ENCODE data around the gene ARHGEF4. TPM values are rescaled to one million over a fixed set of nuclear protein-coding genes. Genes with fewer than 3 reads are reported as not detected.

The ARHGEF4 gene
- total and polyA plus RNA-seq, 2 donors from 2014 or later: 0.90 to 0.94 TPM

DNA sequence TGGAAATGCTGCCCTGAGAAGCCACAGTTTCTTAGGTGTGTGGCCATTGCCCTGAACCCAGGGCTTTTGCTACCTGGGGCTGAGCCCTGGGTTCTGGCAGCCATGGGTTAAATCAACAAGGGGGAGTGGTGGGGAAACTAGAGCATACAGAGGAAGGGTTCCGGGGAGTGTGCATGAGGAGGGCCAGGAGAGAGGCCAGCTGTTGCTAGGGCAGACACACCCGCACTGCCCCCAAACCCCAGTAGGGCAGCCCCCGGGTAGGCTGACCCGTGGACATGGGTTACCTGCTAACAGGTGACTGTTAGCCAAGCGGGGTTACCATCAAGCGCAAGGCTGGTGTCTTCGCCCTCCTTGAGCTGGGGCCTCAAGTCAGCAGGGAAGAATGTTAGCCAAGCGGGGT lies 14.8 kb upstream of the ARHGEF4 start:
- Histone ChIP-seq H3K4me3 (ENCODE audit: low read length in 3 of 3) (no peak overlapping the region), H3K36me3 (ENCODE audit: control insufficient read depth in 2 of 3, insufficient read depth in 3 of 3, low read length in 3 of 3) (no peaks in the 10 kb centered on the region), H3K9me3 (ENCODE audit: control insufficient read depth in 2 of 3, insufficient read depth in 1 of 3, low read length in 3 of 3) (no peaks in the 10 kb centered on the region), H3K4me1 (ENCODE audit: control insufficient read depth in 2 of 3, insufficient read depth in 2 of 3, low read depth in 1 of 3, low read length in 3 of 3) (no peaks in the 10 kb centered on the region), H3K27me3 (ENCODE audit: control insufficient read depth, insufficient read depth, low read length) (no peaks in the 10 kb centered on the region), H3K27ac (ENCODE audit: low read depth in 2 of 2, low read length in 2 of 2) (no peak overlapping the region), H3K9ac (ENCODE audit: low read length in 3 of 3) (no peak overlapping the region)
- DNase-seq (no peak), FAIRE-seq (no peak)
- intact Hi-C loops (cut with DNase I): no loop called here
- TF ChIP-seq, protein P1, sequence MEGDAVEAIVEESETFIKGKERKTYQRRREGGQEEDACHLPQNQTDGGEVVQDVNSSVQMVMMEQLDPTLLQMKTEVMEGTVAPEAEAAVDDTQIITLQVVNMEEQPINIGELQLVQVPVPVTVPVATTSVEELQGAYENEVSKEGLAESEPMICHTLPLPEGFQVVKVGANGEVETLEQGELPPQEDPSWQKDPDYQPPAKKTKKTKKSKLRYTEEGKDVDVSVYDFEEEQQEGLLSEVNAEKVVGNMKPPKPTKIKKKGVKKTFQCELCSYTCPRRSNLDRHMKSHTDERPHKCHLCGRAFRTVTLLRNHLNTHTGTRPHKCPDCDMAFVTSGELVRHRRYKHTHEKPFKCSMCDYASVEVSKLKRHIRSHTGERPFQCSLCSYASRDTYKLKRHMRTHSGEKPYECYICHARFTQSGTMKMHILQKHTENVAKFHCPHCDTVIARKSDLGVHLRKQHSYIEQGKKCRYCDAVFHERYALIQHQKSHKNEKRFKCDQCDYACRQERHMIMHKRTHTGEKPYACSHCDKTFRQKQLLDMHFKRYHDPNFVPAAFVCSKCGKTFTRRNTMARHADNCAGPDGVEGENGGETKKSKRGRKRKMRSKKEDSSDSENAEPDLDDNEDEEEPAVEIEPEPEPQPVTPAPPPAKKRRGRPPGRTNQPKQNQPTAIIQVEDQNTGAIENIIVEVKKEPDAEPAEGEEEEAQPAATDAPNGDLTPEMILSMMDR (IDR thresholded peaks at IDR 0.05; ENCODE audit: borderline replicate concordance, extremely low read depth, insufficient read depth): no peak

DNA sequence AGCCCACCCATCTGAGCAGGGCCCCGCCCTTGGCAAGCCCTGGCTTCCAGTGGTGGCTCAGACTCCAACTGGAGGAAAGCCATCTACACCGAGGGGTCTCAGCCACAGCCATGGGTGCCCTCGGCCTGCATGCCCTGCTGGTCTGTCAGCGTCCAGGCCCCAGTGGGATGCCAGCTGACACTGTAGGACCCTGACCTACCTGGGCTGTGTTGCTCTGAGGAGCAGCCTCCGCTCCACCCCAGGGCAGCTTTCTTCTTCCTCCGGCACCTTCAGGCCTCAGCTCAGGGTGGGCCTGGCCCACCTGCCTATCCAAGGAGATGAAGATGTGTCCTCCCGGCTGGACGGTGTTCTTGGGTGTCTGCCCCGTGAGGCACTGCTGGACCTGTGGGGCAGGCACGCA lies 13.9 kb upstream of the ARHGEF4 start:
- no peaks in the 10 kb centered on the region for H3K4me1 ChIP-seq (ENCODE audit: control insufficient read depth in 2 of 3, insufficient read depth in 2 of 3, low read depth in 1 of 3, low read length in 3 of 3)
- no peak for DNase-seq
- H3K27ac ChIP-seq (ENCODE audit: low read depth in 2 of 2, low read length in 2 of 2): no peak overlapping the region
- no peaks in the 10 kb centered on the region for H3K27me3 ChIP-seq (ENCODE audit: control insufficient read depth, insufficient read depth, low read length)
- TF ChIP-seq, protein P1 (IDR thresholded peaks at IDR 0.05; ENCODE audit: borderline replicate concordance, extremely low read depth, insufficient read depth): no peak
- H3K36me3 ChIP-seq (ENCODE audit: control insufficient read depth in 2 of 3, insufficient read depth in 3 of 3, low read length in 3 of 3): no peaks in the 10 kb centered on the region
- no peak overlapping the region for H3K4me3 ChIP-seq (ENCODE audit: low read length in 3 of 3)
- no peak for FAIRE-seq
- H3K9ac ChIP-seq (ENCODE audit: low read length in 3 of 3): no peak overlapping the region
- no peaks in the 10 kb centered on the region for H3K9me3 ChIP-seq (ENCODE audit: control insufficient read depth in 2 of 3, insufficient read depth in 1 of 3, low read length in 3 of 3)
- intact Hi-C loops (cut with DNase I): no loop called here

DNA sequence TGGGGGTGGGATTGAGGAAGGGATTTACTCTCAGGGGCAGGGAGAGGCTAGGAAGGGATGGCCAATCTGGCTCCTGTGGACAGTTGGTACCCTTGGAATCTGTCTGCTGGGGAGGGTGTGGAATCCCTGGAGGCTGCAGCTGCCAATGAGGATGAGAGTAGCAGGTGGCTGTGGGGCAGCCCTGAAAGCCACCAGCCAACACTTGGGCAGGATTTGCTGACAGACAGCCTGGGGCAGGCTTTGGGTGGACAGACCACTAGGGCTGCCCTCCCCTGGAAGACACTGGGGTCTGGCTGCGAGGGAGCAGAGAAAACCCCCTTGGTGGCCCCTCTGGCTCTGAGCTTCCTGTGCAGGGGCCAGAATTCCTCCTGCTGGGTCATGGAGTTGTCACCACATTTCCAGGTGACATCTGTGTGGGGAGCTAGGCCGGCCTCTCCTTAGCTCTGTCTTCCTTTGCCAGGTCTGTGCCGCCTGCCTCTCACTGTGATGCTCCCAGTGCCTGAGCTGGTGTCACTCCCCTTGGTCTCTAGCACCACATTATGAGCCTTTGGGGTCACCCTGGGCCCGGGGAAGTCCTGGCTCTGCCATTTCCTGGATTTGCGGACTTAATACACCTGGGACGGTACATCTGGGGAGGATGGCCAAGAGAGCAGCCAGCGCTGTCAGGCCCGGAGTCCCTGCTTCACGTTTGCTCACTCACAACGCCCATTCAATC lies 13.4 kb upstream of the ARHGEF4 start:
- TF ChIP-seq, protein P1 (IDR thresholded peaks at IDR 0.05; ENCODE audit: borderline replicate concordance, extremely low read depth, insufficient read depth): no peak
- H3K9ac ChIP-seq (ENCODE audit: low read length in 3 of 3): no peak overlapping the region

More for the DNA sequence above, 13.4 kb upstream of the ARHGEF4 start:
- Histone ChIP-seq H3K36me3 (ENCODE audit: control insufficient read depth in 2 of 3, insufficient read depth in 3 of 3, low read length in 3 of 3) (no peaks in the 10 kb centered on the region), H3K9me3 (ENCODE audit: control insufficient read depth in 2 of 3, insufficient read depth in 1 of 3, low read length in 3 of 3) (no peaks in the 10 kb centered on the region), H3K27me3 (ENCODE audit: control insufficient read depth, insufficient read depth, low read length) (no peaks in the 10 kb centered on the region), H3K4me1 (ENCODE audit: control insufficient read depth in 2 of 3, insufficient read depth in 2 of 3, low read depth in 1 of 3, low read length in 3 of 3) (no peaks in the 10 kb centered on the region), H3K27ac (ENCODE audit: low read depth in 2 of 2, low read length in 2 of 2) (no peak overlapping the region), H3K4me3 (ENCODE audit: low read length in 3 of 3) (no peak overlapping the region)
- FAIRE-seq (no peak), DNase-seq (no peak)
- intact Hi-C loops (cut with DNase I): no loop called here

Data from kidney (tissue), 14 donors.